HepG2 (cell line): Measurements from ENCODE around the gene MTIF3. TPM values are rescaled to one million over a fixed set of nuclear protein-coding genes. Genes with fewer than 3 reads are reported as not detected.

ENCODE experiments used
- BORCS8-MEF2B ChIP-seq: sonication (generic); formaldehyde crosslinking; IDR thresholded peaks from 2 replicates; pipeline ENCODE4 v1.8.0; 2022; ENCODE audit warnings: mild to moderate bottlenecking, missing genetic modification reagents
- BRCA1 ChIP-seq: sonication (generic); formaldehyde crosslinking; IDR thresholded peaks from 2 replicates; pipeline ENCODE4 v1.4.0; 2020; ENCODE audit warnings: missing genetic modification reagents
- FOXM1 ChIP-seq: sonication (generic); formaldehyde crosslinking; IDR thresholded peaks from 2 replicates; pipeline ENCODE4 v1.5.0; 2020; ENCODE audit warnings: missing genetic modification reagents
- GATA4 ChIP-seq: sonication (generic); IDR thresholded peaks from 2 replicates; pipeline ENCODE4 v1.6.1; 2016; ENCODE audit warnings: antibody characterized with exemption, low read depth, borderline replicate concordance
- HDAC1 ChIP-seq: sonication (generic); formaldehyde crosslinking; IDR thresholded peaks from 2 replicates; pipeline ENCODE4 v1.5.1; 2020; ENCODE audit warnings: mild to moderate bottlenecking, missing genetic modification reagents
- HIC2 ChIP-seq: sonication (generic); formaldehyde crosslinking; IDR thresholded peaks from 2 replicates; pipeline ENCODE4 v1.9.0; 2022; ENCODE audit warnings: low read depth, missing genetic modification reagents
- HOXA7 ChIP-seq: sonication (generic); formaldehyde crosslinking; IDR thresholded peaks from 2 replicates; pipeline ENCODE4 v1.8.1; 2022; ENCODE audit warnings: mild to moderate bottlenecking, missing genetic modification reagents, moderate library complexity
- KLF16 ChIP-seq, 2 experiments: sonication (generic) in 1 of 2; formaldehyde crosslinking in 1 of 2; IDR thresholded peaks; 2 replicates each; pipeline versions ENCODE4 v1.6.1 to v1.8.0; 2016 to 2023; ENCODE audit warnings: missing genetic modification reagents in 2 of 2, missing compliant biosample characterization in 1 of 2
- NR3C1 ChIP-seq: sonication (generic); formaldehyde crosslinking; IDR thresholded peaks from 2 replicates; pipeline ENCODE4 v1.4.0; 2020; ENCODE audit warnings: missing genetic modification reagents
- PITX1 ChIP-seq: sonication (generic); formaldehyde crosslinking; IDR thresholded peaks from 2 replicates; pipeline ENCODE4 v1.5.1; 2020; ENCODE audit warnings: mild to moderate bottlenecking, missing genetic modification reagents
- RXRA ChIP-seq: sonication (generic); formaldehyde crosslinking; IDR thresholded peaks from 2 replicates; pipeline ENCODE4 v1.5.1; 2020; ENCODE audit warnings: missing genetic modification reagents
- U2AF1 ChIP-seq: fragments of 200-400 bp; formaldehyde crosslinking; optimal IDR thresholded peaks from 2 replicates; pipeline ENCODE3; 2017; ENCODE audit warnings: mild to moderate bottlenecking, low read depth, low read length
- ZMAT3 ChIP-seq: sonication (generic); formaldehyde crosslinking; conservative IDR thresholded peaks from 2 replicates; pipeline ENCODE4 v1.7.0; 2021; ENCODE audit warnings: missing genetic modification reagents
- ZNF34 ChIP-seq: sonication (generic); formaldehyde crosslinking; IDR thresholded peaks from 2 replicates; pipeline ENCODE4 v1.4.0; 2020; ENCODE audit warnings: mild to moderate bottlenecking, missing genetic modification reagents, borderline replicate concordance
- ZNF383 ChIP-seq: sonication (generic); formaldehyde crosslinking; IDR thresholded peaks from 2 replicates; pipeline ENCODE4 v1.4.0; 2020; ENCODE audit warnings: missing genetic modification reagents, mild to moderate bottlenecking, borderline replicate concordance
- ZNF503 ChIP-seq: sonication (generic); formaldehyde crosslinking; IDR thresholded peaks from 2 replicates; pipeline ENCODE4 v1.4.0; 2020; ENCODE audit warnings: missing genetic modification reagents
- ZNF577 ChIP-seq: sonication (generic); formaldehyde crosslinking; IDR thresholded peaks from 2 replicates; pipeline ENCODE4 v1.4.0; 2020; ENCODE audit warnings: mild to moderate bottlenecking, low read depth, missing genetic modification reagents, borderline replicate concordance
- ZNF652 ChIP-seq: IDR thresholded peaks from 2 replicates; pipeline ENCODE4 v1.6.1; 2016; ENCODE audit warnings: low read depth, borderline replicate concordance
- ZNF7 ChIP-seq: IDR thresholded peaks from 2 replicates; pipeline ENCODE4 v1.6.1; 2016; ENCODE audit warnings: missing biosample characterization, missing genetic modification reagents
- ZNF703 ChIP-seq: sonication (generic); formaldehyde crosslinking; IDR thresholded peaks from 2 replicates; pipeline ENCODE4 v1.5.1; 2020; ENCODE audit warnings: missing genetic modification reagents, mild to moderate bottlenecking, moderate library complexity, borderline replicate concordance
- ZNF747 ChIP-seq: sonication (generic); formaldehyde crosslinking; IDR thresholded peaks from 2 replicates; pipeline ENCODE4 v1.8.1; 2023; ENCODE audit warnings: missing genetic modification reagents, mild to moderate bottlenecking, borderline replicate concordance
- polyA plus RNA-seq, 8 experiments: library from polyadenylated mRNA; depleted of rRNA in 3 of 8; stranded (reverse) in 7 of 8; unstranded in 1 of 8; fragments of >200 nt; fragmentation: Illumina TruSeq in 4 of 8; extraction: Trizol in 4 of 8; gene quantifications; 2 replicates each; pipeline versions ENCODE4 v1.2.1 to v1.2.3, GENCODE V29; 2011 to 2016; ENCODE audit warnings: low read depth in 4 of 8, missing spikeins in 1 of 8, mixed read lengths in 1 of 8; ENCODE audit not compliant: insufficient read depth in 1 of 8
- total RNA-seq, 5 experiments: library from RNA; depleted of rRNA; stranded (reverse); fragments of >200 nt; fragmentation: Illumina TruSeq; extraction: Trizol; gene quantifications; 2 replicates each; pipeline ENCODE4 v1.2.3, GENCODE V29; 2016; ENCODE audit warnings: low read depth in 1 of 5
- TF ChIP-seq, protein P1 (sequence below): sonication (generic); formaldehyde crosslinking; conservative IDR thresholded peaks from 2 replicates; pipeline ENCODE4 v1.4.0; 2020; ENCODE audit warnings: missing genetic modification reagents
- TF ChIP-seq, protein P2 (sequence below): IDR thresholded peaks from 2 replicates; pipeline ENCODE4 v1.6.1; 2016
- TF ChIP-seq, protein P3 (sequence below): sonication (generic); formaldehyde crosslinking; IDR thresholded peaks from 2 replicates; pipeline ENCODE4 v1.4.0; 2020; ENCODE audit warnings: missing genetic modification reagents, borderline replicate concordance

Gene MTIF3
- total and polyA plus RNA-seq, 2 of the 13 experiments (the other 11 are each of a cell fraction or from before 2014, with no cell fraction given) = 33.7 to 40.6 TPM

GRCh38 chr13:27396252-27396846, 54.0 kb downstream of the MTIF3 start (continued):
- no peak for TF ChIP-seq GATA4
- TF ChIP-seq ZNF577 (CRISPR knock-in tag) = no peak
- no peak for TF ChIP-seq ZNF7 (CRISPR knock-in tag)
- no peak; the same call in 1 of the 2 replicates for TF ChIP-seq ZNF34 (CRISPR knock-in tag)
- TF ChIP-seq, protein P1, sequence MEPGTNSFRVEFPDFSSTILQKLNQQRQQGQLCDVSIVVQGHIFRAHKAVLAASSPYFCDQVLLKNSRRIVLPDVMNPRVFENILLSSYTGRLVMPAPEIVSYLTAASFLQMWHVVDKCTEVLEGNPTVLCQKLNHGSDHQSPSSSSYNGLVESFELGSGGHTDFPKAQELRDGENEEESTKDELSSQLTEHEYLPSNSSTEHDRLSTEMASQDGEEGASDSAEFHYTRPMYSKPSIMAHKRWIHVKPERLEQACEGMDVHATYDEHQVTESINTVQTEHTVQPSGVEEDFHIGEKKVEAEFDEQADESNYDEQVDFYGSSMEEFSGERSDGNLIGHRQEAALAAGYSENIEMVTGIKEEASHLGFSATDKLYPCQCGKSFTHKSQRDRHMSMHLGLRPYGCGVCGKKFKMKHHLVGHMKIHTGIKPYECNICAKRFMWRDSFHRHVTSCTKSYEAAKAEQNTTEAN (CRISPR knock-in tag) = 0 out of 2 replicates have a peak, but pooled peaks have one; percentile 43
- TF ChIP-seq, protein P2, sequence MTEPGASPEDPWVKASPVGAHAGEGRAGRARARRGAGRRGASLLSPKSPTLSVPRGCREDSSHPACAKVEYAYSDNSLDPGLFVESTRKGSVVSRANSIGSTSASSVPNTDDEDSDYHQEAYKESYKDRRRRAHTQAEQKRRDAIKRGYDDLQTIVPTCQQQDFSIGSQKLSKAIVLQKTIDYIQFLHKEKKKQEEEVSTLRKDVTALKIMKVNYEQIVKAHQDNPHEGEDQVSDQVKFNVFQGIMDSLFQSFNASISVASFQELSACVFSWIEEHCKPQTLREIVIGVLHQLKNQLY (CRISPR knock-in tag) = peak; percentile 43; the same call in 1 of the 2 replicates
- no peak for TF ChIP-seq ZNF652 (CRISPR knock-in tag)
- no peak for TF ChIP-seq U2AF1
- peak in 1 of 2 experiments; percentile 44; a peak in 1 of 4 replicates for TF ChIP-seq KLF16 (CRISPR knock-in tag; IDR thresholded peaks at IDR 0.05)
- TF ChIP-seq ZNF703 (CRISPR knock-in tag) = no peak
- no peak for TF ChIP-seq HOXA7
- TF ChIP-seq HIC2 (CRISPR knock-in tag) = 0 out of 2 replicates have a peak, but pooled peaks have one; percentile 67
- no peak for TF ChIP-seq NR3C1 (CRISPR knock-in tag)
- TF ChIP-seq, protein P3, sequence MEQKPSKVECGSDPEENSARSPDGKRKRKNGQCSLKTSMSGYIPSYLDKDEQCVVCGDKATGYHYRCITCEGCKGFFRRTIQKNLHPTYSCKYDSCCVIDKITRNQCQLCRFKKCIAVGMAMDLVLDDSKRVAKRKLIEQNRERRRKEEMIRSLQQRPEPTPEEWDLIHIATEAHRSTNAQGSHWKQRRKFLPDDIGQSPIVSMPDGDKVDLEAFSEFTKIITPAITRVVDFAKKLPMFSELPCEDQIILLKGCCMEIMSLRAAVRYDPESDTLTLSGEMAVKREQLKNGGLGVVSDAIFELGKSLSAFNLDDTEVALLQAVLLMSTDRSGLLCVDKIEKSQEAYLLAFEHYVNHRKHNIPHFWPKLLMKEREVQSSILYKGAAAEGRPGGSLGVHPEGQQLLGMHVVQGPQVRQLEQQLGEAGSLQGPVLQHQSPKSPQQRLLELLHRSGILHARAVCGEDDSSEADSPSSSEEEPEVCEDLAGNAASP = 0 out of 2 replicates have a peak, but pooled peaks have one; percentile 45
- TF ChIP-seq PITX1 (CRISPR knock-in tag) = peak; percentile 77
- no peak for TF ChIP-seq ZNF383 (CRISPR knock-in tag)
- peak; percentile 57; the same call in 1 of the 2 replicates for TF ChIP-seq HDAC1 (CRISPR knock-in tag)
- no peak; the same call in 1 of the 2 replicates for TF ChIP-seq ZNF503
- TF ChIP-seq ZNF747 = no peak
- TF ChIP-seq ZMAT3 (CRISPR knock-in tag) = 0 out of 2 replicates have a peak, but pooled peaks have one; percentile 45
- TF ChIP-seq RXRA (CRISPR knock-in tag) = 0 out of 2 replicates have a peak, but pooled peaks have one; percentile 34
- TF ChIP-seq BRCA1 = no peak
- peak; percentile 48 for TF ChIP-seq BORCS8-MEF2B
- TF ChIP-seq FOXM1 = no peak
